GM06990 (cell line): ENCODE measurements around the gene SLC35F3.
"Not testable (repeated sequence)": the region's sequence is repeated elsewhere in the genome, so short reads cannot be mapped to it uniquely, and the experiment has no call there.

Experiments used
- DNase-seq: peaks from one replicate; pipeline ENCODE4 v3.0.0-alpha.2; 2011; ENCODE audit not compliant: insufficient read length; ENCODE audit errors: extremely low read depth
- H3K27me3 ChIP-seq: replicated peaks from 2 replicates; pipeline ENCODE4 v1.6.0; 2011; ENCODE audit warnings: low read length; ENCODE audit not compliant: control insufficient read depth, insufficient read depth
- H3K36me3 ChIP-seq: 2 replicates; pipeline ENCODE4 v1.5.1; 2011; ENCODE audit warnings: low read length; ENCODE audit not compliant: control insufficient read depth, insufficient read depth
- H3K4me3 ChIP-seq: replicated peaks from 2 replicates; pipeline ENCODE4 v1.5.1; 2011; ENCODE audit warnings: low read depth, mild to moderate bottlenecking, control low read depth, low read length
- CTCF ChIP-seq: IDR thresholded peaks from 2 replicates; pipeline ENCODE4 v1.5.1; 2011; ENCODE audit warnings: low read length, control low read depth, mild to moderate bottlenecking, inconsistent platforms; ENCODE audit not compliant: insufficient read depth, poor library complexity, severe bottlenecking

Gene SLC35F3

GRCh38 chr1:233883671-233884070, 20.8 kb upstream of the SLC35F3 start:
- DNase-seq: no peak
- Histone ChIP-seq H3K36me3 (no peaks in the 10 kb centered on the region), H3K4me3 (no peak overlapping the region), H3K27me3 (no peaks in the 10 kb centered on the region)
- no peak for TF ChIP-seq CTCF

- no peaks in the 10 kb centered on the region for H3K27me3 ChIP-seq
- no peaks in the 10 kb centered on the region for H3K36me3 ChIP-seq
- no peak for DNase-seq
- H3K4me3 ChIP-seq: no peak overlapping the region
- no peak for TF ChIP-seq CTCF
These were observed 19.9 kb upstream of the SLC35F3 start for GRCh38 chr1:233884461-233885151.

DNA sequence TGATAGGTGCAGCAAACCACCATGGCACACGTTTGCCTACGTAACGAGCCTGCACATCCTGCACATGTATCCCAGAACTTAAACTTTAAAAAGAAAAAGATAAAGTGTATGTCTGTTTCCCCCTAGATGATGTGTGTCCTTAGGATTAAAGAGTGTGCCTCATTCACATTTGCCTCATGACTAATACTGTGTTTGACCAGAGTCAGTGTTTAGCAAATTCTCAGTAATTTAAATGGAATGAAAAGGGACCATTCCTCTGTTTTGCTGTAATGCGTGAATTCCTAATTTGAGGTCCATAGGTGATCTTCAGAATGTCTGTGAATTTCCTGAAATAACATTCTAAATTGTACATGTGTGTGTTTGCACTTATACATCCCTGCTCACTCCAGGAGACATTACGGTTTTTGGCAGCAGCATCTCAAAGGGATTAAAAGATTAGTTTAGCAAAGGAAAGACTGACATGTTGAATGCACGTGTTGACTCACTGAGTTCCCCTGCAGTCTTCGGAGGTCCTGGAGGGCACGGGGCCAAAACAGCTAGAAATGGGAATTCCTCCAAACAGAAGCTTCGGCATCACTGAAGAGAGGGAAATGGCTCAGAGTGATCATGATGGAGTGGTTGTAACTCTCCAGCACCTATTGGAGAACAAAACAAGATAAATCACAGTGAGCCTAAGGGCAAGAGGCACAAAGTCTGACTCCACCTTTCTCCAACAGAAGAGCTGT, 19.1 kb upstream of the SLC35F3 start:
- Histone ChIP-seq H3K27me3 (no peaks in the 10 kb centered on the region), H3K36me3 (no peaks in the 10 kb centered on the region), H3K4me3 (no peak overlapping the region)
- no peak for TF ChIP-seq CTCF
- DNase-seq: no peak

GRCh38 chr1:233891151-233891550, 13.3 kb upstream of the SLC35F3 start:
- H3K36me3 ChIP-seq, DNase-seq, H3K4me3 ChIP-seq, H3K27me3 ChIP-seq: not testable (repeated sequence)

- H3K4me3 ChIP-seq: no peak overlapping the region
- DNase-seq: peak; percentile 41
- TF ChIP-seq CTCF: no peak
- H3K36me3 ChIP-seq: no peaks in the 10 kb centered on the region
- no peaks in the 10 kb centered on the region for H3K27me3 ChIP-seq
These were observed 6.9 kb upstream of the SLC35F3 start for GRCh38 chr1:233897325-233898162.

DNA sequence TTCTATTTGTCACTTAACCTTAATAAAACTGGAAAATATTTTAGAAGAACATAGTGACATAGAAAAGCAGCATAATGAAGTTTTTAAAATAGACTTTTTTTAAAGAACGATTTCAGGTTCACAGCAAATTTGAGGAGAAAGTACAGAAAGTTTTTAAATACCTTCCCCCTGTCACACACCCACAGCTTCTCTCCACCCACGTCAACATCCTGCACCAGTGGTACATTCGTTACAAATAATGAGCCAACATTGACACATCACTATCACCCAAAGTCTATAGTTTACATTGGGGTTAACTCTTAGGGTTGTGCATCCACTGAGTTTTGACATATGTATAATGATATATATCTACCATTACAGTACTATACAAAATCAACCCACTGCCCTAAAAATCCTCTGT, 3.0 kb upstream of the SLC35F3 start:
- no peaks in the 10 kb centered on the region for H3K36me3 ChIP-seq
- no peak for TF ChIP-seq CTCF
- no peaks in the 10 kb centered on the region; the same call in 1 of the 2 replicates for H3K27me3 ChIP-seq
- DNase-seq: no peak
- H3K4me3 ChIP-seq: no peak overlapping the region
